GM19240 (cell line): ENCODE measurements around the gene BCKDHB.

Source experiments
- DNase-seq: peaks from one replicate; pipeline ENCODE4 v3.0.0; 2011; ENCODE audit warnings: low spot score; ENCODE audit not compliant: insufficient read length

Gene BCKDHB

DNA sequence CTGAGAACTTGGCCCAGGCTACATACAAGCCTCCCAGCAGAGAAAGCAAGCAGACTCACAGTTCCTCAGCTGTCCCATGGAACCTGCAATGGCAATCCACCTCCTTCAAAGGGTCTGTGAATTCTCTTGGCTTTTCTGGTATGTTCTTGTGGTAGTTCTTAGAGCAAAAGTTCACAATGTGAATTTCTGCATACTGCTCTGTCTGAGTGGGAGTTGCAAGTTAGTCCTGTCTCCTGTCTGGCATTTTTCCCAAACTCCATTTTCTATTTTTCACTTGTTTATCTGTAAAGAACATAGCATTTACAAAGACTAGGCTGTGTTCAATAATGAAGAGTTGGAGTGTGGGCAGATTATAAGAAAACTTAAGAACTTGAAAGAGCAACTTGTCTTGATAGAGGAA lies 269.9 kb downstream of the BCKDHB start:
- DNase-seq = no peak

- DNase-seq = no peak
Observed at GRCh38 chr6:80380566-80380965, 274.1 kb downstream of the BCKDHB start.

GRCh38 chr6:80382811-80383210 lies 276.3 kb downstream of the BCKDHB start:
- no peak for DNase-seq

- DNase-seq = no peak
Observed at GRCh38 chr6:80388507-80388906, 282.0 kb downstream of the BCKDHB start.
